Right lobe of liver (tissue), 4 donors: Measurements from ENCODE around the gene NSG1.

Experiments used
- CTCF ChIP-seq, 4 donors: fragments of 200-600 bp in 3 of 4; fragments of 450-650 bp in 1 of 4; IDR thresholded peaks; one replicate each; pipeline versions ENCODE4 v1.5.1 to v1.8.0; 2016 to 2022; ENCODE audit warnings: antibody characterized with exemption in 4 of 4, mild to moderate bottlenecking in 2 of 4
- POLR2A ChIP-seq: fragments of 450-650 bp; IDR thresholded peaks from one replicate; pipeline ENCODE4 v1.6.1; 2017; ENCODE audit warnings: antibody characterized with exemption, mild to moderate bottlenecking
- donor health status: DM: no; HTN: no; CAD: no.
- donor health status: DM: no; HTN: no; CAD: no.
- donor health status: DM: no; HTN: yes; CAD: no.

DNA sequence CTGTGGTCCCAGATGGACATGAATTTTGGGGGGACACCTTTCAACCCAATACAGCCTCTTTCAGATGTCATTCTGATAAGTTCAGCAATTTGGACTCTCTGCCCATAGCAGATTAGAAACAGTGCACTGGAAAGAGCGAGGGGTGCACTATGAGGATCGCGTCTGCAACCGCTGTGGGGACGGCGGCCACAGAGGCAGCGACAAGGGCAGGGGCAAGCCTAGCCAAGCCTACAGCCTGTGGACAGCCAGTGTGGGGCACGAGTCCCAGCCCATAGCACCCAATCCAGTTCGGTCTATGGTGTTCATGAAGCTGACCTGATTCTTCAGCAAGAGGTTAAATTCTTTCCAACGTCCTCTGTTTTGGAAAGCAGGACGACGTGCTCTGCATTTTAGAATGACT lies 9.7 kb upstream of the NSG1 start:
- TF ChIP-seq POLR2A = no peak
- no peak for TF ChIP-seq CTCF (IDR thresholded peaks at IDR 0.05)
